Suppressor macrophage (primary cell): ENCODE data around the gene SEMA3E.
"Not testable (repeated sequence)": the region's sequence is repeated elsewhere in the genome, so short reads cannot be mapped to it uniquely, and the experiment has no call there.

Source experiments
- DNase-seq, 4 experiments: peaks; one replicate each; pipeline ENCODE4 v3.0.0-alpha.2; 2020 to 2022

Gene SEMA3E

DNA sequence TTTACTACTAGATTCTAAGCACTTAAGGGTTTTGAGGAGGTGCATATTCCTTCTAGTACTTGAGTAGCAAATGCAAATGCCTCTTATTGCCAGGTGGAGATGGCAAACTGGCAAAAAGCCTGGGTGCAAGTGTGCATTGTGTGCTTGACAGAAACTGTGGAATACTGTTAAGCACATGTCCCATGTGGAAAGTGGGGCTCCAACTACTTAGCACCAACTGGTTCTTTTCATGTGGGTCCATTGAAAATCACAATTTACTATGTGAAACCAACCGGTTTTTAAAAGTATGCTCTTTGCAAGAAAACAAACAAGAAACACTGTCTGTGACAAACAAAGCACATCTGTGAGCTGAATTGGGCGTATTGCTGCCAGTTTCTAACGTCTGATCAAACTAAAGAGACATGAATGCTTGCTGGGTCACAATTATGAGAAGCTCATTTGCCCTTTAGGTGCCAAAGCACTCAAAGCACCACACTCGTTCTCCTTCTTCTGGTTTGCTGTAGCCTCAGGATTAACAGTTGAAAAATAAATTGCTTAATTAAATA is 197.4 kb downstream of the SEMA3E start:
- DNase-seq = no peak

DNA sequence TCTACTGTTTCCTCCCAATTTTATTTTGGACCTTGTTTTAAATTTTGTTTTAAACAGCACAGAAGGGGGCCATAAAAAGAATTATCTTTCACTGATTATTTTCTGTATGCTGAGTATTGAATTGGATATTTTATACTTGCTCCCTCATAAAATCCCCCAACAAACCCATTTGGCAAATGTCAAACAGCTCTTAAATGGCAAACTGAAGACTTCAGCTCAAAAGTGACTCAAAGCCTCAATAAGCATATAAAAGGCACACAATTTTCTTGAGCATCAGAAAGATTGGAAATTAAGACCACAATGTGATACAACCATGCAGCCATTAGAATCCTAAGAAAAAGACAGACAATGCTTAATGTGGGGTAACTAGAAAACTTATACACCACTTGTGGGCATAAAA is 199.2 kb downstream of the SEMA3E start:
- no peak for DNase-seq

DNA sequence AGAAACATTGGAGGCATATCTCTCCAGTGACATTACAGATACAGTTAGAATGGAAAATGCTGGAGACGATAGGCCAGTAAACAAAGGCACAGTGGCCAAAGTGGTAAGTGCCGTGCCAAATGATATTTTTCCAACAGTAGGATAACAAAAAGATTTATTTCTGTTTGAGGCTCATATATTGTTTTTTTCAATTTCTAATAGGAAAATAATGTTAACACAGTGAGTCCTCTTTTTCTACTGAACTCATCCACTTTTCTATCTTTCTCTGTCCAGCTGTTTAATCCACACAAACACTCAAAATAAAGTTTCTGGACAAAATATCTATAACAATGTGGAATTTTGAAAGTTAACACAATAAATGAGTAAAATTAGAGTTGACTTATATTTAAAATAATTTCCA is 201.3 kb downstream of the SEMA3E start:
- DNase-seq = no peak

DNA sequence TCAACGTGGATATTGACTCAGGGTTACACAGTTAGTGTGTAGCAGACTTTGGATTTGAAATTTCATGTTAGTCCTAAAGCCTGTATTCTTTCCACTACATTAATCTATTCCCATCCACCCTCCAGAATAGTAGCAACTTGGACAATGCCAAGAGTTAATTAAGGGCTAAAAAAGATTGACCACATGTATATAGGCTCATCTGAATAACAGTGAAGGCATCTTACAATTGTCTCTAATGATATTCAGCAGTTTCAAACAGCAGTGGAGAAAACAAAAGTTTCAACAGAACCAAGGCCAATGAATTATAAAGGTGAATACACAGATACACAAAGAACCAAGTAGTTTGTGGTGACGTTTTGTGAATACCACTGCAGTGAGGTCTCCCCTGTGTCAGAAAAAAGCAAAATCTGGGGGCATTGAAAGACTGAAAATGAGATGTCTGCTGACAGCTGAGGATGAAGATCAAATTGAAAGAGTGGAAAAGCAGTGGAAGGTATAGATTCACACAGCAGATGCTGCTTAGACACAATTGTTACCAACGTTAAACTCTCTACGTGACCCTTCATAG is 202.8 kb downstream of the SEMA3E start:
- DNase-seq = no peak

DNA sequence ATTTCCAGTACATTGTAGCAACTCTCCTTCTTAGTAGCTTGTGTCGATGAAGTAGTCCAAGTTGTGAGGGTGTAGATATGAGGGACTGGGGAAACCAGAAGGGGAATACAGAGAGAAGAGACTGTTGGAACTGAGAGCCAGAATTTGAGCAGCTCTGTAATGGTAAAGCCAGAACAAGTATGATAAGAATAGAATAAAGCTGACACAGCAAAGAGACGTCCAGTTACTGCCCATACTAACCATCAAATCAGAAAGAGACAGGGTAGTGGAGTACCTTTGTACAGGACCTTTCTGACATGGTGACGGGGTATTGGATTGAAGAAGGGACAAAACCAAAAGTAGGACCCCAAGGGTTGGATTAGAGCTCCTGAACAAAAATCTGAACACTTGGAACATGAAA is 206.0 kb downstream of the SEMA3E start:
- no peak for DNase-seq

DNA sequence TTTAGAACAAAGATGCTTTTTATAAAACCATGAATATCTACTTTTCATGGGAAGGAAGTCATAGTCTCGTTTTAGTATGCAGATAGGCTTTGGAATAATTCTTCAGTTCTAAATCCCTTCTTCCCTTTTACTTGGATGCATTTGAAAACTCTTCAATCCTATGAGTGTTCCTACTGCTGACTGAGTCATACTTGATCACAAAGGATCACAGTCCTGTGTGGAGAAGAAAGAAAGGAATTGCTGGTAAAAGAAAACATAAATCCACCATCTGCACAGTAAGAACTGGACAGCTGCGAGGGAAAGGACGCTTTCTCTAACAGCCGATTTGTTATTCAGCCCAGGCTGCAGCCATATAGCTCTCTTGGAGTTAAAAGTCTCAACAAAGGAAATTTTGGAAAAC is 209.9 kb downstream of the SEMA3E start:
- no peak for DNase-seq

DNA sequence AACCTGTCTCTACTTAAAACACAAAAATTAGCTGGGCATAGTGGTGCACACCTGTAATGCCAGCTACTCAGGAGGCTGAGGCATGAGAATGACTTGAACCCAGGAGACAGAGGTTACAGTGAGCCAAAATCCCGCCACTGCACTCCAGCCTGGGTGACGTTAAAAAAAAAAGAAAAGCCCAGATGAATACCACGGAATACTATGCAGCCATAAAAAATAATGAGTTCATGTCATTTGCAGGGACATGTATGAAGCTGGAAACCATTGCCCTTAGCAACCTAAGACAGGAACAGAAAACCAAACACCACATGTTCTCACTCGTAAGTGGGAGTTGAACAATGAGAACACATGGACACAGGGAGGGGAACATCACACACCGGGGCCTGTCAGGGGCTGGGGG is 218.7 kb downstream of the SEMA3E start:
- not testable (repeated sequence) for DNase-seq

DNA sequence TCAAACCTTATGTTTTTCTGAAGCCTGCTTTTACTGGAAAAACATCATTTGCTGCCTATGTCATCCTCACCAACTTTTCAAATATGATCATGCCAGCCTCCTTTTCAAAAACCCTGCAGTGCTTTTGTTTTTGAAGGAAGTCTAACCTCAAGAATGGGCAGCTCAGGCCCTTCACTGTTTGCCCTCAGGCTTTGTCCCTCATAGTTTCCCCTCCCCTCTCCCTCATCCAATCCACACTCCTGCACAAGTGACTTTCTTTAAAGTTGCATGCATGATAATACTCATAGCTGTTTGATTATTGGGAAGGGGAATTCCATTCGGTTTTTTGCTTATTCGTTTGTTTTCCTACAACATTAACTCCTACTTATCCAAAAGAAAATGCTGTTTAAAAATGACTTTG is 219.4 kb downstream of the SEMA3E start:
- no peak for DNase-seq

DNA sequence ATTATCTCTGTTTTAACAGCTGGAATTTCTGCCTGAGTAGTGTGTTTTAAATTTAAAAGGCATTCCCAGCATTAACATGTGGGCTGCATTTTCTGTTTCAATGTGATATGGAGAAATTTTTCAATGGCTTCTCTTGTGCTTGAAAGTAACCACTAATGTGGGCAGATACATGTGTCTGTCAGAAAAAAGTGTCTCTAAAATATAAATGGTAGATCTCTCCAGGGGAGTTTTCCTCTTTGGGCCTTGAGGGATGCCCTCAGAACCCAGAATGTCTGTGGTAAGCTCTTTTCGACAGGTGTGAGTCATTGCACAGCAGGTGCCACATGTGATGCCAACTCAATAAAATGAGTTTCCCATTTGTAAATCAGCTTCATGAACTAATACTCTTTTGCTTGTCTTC is 221.1 kb downstream of the SEMA3E start:
- DNase-seq = no peak

DNA sequence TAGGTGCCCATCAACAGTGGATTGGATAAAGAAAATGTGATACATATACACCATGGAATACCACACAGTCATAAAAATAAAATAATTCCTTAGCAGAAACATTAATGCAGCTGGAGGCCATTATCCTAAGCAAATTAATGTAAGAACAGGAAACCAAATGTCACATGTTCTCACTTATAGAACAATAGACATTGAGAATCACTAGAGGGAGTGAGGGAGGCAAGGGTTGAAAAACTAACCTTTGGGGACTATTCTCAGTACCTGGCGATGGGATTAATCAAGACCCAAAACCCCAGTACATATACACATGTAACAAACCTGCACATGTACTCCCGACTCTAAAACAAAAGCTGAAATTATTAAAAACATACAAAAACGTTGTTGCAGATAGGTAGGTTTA is 222.6 kb downstream of the SEMA3E start:
- DNase-seq = no peak

DNA sequence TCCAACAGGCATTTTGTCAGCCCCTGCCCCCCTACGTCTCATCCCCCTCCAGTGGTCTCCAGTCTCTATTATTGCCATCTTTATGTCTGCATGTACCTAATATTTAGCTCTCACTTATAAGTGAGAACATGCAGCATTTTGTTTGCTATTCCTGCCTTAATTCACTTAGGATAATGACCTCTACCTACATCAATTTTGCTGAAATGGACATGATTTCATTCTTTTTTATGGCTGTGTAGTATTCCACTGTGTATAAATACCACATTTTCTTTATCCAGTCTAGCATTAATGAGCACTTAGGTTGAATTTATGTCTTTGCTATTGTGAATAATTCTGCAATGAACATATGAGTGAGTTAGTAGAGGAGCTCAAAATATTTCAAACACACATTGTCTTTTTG is 229.9 kb downstream of the SEMA3E start:
- no peak for DNase-seq

DNA sequence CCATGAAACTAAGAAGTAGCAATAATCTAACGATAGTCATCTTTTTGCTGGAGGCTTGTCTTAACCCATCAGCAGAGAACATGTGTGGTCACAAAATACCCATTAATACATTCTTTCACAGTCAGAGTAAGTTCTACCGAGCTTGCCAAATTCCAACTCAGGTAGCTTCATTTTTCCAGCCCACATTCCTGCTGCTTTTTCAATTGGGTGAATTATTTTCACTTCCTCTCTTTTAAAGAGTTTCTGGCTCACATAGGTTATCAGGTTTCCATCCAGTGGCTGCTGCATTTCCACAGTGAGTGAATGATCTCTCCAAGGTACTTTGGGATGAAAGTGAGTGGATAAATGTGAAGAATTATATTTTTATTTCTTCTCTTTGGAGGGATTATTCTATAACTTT is 233.1 kb downstream of the SEMA3E start:
- DNase-seq = no peak

DNA sequence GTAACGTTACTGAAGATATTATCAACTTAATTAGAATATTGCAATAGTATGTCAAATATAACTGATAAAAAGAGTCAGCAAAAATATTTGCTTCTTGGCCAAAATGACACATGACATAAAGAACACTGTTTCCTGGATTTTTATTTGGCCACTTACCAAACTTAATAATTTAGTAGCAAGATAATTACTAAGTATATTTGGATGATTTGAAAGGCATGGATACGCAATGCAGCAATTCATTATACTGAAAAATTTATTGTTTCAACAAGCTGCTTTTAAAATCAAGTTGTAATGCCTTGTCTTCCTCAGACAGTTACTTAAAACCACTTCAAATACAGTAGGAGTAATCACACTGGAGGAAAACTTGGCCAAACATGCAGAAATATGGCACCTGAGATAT is 234.0 kb downstream of the SEMA3E start:
- no peak for DNase-seq

DNA sequence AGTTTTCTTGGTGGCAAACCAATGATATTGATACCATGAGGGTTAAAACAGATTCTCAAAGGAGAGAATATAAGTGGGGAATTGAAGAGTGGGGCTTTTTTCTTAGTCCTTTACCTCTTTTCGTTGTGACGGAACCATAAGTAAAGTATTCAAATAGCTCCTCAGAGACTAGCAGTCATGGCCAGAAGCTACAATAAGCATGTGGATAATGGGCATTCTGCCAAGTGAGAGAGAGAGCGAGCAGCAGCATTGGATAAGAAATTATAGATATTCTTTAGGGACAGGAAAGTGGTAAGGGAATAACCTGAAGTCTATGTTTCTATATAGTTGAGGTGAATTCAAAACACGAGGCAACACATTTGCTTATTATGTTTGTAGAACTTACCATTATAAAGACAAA is 235.1 kb downstream of the SEMA3E start:
- DNase-seq = no peak

DNA sequence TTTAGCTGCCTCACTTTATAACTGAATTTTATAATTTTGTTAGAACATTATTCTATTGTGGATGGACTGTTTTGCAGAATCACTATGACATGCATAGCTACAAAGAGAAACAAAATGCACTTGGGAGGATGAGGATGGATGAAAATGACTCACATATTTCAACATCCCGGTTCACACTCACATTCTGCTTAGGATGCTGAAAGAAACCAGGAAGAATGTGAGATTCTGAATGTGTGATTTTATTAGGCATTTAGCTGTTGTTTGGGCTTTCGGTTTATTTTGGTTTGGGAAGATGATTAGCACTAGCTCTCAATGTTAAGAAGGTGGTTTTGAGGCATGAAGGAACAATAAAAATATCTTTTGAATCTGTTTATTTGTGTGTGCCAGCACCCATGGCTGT is 235.5 kb downstream of the SEMA3E start:
- no peak for DNase-seq

DNA sequence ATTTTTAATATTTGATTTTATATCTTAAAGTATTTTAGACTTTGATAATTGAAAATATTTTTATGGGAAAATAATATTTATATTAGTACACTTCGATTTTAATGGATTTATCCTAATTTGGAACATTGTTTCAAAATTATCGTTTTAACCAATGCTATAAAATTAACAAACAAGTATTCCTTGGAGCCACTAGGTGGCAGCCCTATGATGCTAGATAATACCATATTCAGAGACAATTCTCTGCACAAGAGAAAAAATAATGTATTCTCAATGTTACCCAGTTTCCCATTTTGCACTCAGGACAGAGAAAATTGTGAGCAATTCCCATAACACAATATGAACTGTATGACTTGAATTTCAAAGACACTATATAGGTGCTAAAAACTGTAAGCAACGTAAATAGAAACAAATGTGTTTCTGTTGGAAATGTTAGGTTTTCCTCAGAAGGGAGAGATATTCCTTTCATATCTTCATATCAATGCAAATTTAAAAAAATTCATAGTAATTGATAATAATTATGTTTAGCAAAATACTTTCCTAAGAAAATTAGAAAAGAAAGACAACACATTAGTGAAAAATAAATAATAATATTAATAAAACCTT is 237.8 kb downstream of the SEMA3E start:
- DNase-seq = peak; percentile 18 to 48 (median 36)

DNA sequence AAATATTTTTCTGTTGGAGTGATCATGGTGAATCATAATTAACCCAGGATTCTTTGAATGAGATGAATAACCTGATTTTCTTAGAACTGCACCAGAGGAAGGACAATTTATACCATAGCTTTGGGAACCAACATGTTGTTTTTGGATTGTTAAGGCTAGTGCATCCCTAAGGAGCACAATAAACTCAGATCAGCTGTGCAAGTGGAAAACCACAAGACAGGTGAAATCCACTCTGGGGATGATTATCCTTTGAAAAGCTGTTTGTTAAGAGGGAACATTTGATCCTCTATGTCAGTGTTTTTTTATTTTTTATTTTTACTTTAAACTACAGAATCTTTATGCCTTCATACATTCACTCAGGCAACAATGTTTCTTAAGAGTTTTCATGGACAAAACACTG is 254.2 kb downstream of the SEMA3E start:
- DNase-seq = no peak

DNA sequence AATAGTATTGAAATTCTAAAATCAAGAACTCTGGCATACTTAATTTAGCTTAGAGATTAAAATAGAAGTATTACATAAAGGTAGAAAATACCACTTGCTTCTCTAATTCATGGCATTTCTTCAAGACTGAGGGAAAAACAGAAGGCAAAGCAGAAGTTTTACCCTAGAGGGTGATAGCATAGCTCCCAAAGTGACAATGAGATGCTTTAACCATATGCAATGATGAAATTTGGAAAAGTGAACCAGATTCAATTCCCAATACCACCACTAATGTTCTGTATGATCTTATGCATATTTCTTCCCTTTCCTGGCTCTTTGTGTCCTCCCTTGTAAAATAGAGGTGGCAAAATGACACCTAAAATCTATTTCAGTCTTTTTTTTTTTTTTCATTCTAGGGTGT is 260.5 kb downstream of the SEMA3E start:
- no peak for DNase-seq

DNA sequence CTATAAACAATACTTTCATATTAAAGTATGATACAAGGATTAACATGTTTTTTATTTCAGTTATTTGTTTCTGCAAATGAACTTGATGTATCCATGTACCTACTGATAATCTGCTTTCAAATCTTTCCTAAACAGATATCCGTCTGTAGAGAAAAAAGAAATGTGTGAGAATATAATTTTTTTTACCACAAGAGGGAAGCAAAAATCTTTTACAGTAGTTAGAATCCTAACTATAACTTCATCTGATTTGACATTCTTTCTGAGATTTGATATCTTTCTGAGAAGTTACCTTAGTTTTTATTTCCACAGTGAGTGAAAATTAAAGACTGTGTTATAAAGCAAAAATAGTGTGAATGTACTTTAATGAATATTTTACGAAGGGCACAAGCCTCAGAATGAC is 282.3 kb downstream of the SEMA3E start:
- no peak for DNase-seq

DNA sequence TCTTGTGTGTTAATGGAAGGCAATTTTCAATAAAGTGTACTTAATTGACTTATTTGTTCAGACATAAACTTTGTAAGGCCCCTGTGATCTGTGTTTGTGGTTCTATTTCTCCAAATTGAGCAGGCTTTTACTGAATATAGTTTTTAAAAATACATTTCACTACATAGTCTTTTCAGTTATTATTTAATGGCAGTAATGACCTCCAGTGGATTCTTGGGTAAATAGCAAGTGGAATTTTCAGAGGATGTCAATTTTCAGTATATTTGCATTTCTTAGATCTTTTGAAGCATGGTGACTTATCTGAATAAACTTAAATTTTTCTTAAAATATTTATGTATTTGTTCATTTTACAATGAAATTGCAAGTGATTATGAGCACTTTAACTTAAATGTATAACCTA is 283.2 kb downstream of the SEMA3E start:
- DNase-seq = no peak

DNA sequence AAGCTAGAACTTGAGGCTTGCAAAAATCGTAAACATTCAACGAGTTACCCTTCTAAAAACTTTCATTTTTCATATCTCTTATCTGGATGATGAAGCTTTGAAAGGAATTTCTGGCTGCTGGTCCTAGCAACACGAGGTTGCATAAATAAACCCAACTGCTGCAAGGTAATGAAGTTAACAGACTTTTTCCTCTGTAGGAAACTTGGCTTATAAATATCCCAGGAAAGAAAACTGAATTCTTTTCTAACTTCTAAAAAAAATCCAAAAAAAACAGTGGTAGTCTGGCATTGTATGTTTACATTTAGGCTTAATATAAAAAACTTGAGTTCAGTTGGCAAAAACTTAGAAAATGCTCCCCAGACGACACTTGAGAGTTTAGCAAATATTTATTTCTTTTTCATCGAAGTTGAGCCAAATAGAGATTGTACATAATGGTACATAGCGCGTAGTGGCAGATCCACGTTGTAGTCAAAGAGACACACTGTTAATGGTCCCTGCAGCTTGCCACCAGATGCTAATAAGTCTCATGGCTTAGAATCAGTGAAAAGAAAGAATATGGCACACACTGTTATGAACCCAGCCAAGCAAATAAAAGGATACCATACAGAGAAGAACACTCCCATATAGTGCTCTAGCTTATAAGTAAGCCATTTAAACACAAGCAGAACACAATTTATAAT is 285.9 kb downstream of the SEMA3E start:
- DNase-seq = no peak

DNA sequence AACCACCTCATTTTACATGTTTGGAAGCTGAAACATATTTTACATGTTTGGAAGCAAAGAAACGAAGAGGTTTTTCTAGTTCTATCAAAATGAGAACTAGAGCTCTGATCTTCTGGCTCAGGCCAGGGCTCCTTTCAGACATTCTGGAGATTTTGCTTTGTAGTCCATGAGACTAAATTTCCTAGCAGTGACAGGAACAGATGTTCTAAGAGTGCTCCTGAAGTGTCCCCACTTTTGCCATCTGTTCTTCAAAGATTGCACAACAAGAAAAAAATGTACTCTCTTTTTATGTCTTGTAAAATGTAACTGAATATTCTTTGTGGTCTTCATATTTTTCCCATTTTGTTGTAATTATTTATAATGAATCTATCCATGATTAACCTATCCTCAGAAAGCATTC is 289.8 kb downstream of the SEMA3E start:
- no peak for DNase-seq

DNA sequence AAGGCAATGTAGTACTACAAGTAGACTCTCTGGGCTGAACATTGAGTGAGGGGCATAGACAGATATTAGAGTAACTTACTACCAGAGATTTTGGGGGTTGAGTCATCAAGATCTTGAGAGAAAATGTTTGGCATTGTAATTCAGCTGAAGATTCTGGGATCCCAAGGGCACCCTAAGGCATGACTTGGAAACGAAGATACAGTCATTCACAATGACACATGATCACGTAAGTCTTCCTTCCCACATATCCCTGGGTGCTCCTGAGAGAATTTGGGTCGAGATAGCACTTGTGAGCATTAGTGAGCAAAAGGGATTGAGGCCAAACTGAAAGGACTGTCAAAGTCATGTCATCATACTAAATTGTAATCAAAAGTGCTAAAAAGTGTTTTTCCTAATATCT is 293.8 kb downstream of the SEMA3E start:
- DNase-seq = no peak

DNA sequence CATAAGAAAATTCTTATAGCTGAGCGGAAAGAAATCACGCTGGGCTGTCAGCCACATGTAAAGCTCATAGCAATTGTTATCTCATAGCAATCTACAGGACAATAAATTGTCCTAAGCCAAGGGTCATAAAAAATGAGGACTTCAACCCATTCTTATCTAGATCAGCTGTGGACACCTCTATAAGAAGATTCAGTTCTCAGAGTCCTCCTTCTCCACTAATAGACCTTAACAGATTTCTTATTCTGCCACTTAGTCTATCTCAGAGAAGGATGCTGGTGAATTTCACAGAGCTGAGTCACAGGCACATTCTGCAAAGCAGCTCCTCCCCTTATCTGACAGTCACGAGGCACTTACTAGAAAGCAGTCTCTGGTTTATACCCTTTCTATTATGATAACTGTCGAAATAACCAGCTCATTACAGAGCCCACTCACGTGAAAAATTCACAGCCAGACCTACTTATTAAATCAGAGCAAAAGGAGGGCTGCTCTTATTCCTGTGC is 300.9 kb downstream of the SEMA3E start:
- no peak for DNase-seq
